Sigmoid colon (tissue), 7 donors: ENCODE measurements around the gene NT5C1B. TPM values are rescaled to one million over a fixed set of nuclear protein-coding genes. Genes with fewer than 3 reads are reported as not detected.

Source experiments
- DNase-seq: peaks from one replicate; pipeline ENCODE4 v3.0.0-alpha.2; 2019
- H3K27ac ChIP-seq, 4 donors: fragments of 200-600 bp; sonication (generic); one replicate each; pipeline ENCODE4 v1.5.1; 2016 to 2019; ENCODE audit warnings: mild to moderate bottlenecking in 1 of 4
- H3K27me3 ChIP-seq, 3 donors: fragments of 200-600 bp; sonication (generic); one replicate each; pipeline ENCODE4 v1.5.1; 2019; ENCODE audit warnings: mild to moderate bottlenecking in 1 of 3
- H3K36me3 ChIP-seq, 4 donors: fragments of 200-600 bp; sonication (generic); one replicate each; pipeline ENCODE4 v1.5.1; 2016 to 2019
- H3K4me1 ChIP-seq, 4 donors: fragments of 200-600 bp; sonication (generic); one replicate each; pipeline ENCODE4 v1.5.1; 2017 to 2019
- H3K4me3 ChIP-seq, 4 donors: fragments of 200-600 bp; sonication (generic); one replicate each; pipeline ENCODE4 v1.5.1; 2017 to 2019; ENCODE audit warnings: mild to moderate bottlenecking in 2 of 4, moderate library complexity in 1 of 4
- H3K9me3 ChIP-seq, 4 donors: fragments of 200-600 bp in 3 of 4; sonication (generic) in 3 of 4; one replicate each; pipeline versions ENCODE4 v1.5.1 to v1.6.1; 2013 to 2019
- EP300 ChIP-seq, 4 donors: sonication (generic); formaldehyde crosslinking; IDR thresholded peaks; one replicate each; pipeline ENCODE4 v1.6.1; 2017; ENCODE audit warnings: antibody characterized with exemption in 4 of 4
- POLR2A ChIP-seq, 2 donors: fragments of 450-650 bp; IDR thresholded peaks; one replicate each; pipeline ENCODE4 v1.6.1; 2016; ENCODE audit warnings: antibody characterized with exemption in 2 of 2, mild to moderate bottlenecking in 2 of 2, moderate library complexity in 2 of 2
- POLR2AphosphoS5 ChIP-seq, 4 donors: sonication (generic); formaldehyde crosslinking; IDR thresholded peaks; one replicate each; pipeline ENCODE4 v1.6.1; 2017; ENCODE audit warnings: antibody characterized with exemption in 4 of 4
- WGBS, 2 donors: extraction: QIAGEN DNeasy Blood & Tissue Kit; methylation state at CpG; one replicate each; pipeline ENCODE4 v1.1.7; 2013; 5-methylcytosine and 5-hydroxymethylcytosine counted together
- intact Hi-C: fragments of 100-400 bp; cut with DNase I; formaldehyde crosslinking; loops from one replicate; pipeline ENCODE4 v1.15.1; 2023
- polyA plus RNA-seq, 3 donors: library from polyadenylated mRNA; stranded (reverse); fragments of 200-250 nt; gene quantifications; one replicate each; pipeline ENCODE4 v1.2.3, GENCODE V29; 2013
- total RNA-seq, 4 donors: library from RNA; depleted of rRNA; stranded (reverse); fragments of >200 nt; gene quantifications; one replicate each; pipeline ENCODE4 v1.1.0, GENCODE V29; 2016
- TF ChIP-seq, protein P1 (sequence below), 4 experiments: fragments of 450-650 bp in 3 of 4; fragments of 200-600 bp in 1 of 4; IDR thresholded peaks; one replicate each; pipeline ENCODE4 v1.5.1; 2016 to 2019; ENCODE audit warnings: antibody characterized with exemption in 4 of 4, mild to moderate bottlenecking in 3 of 4, moderate library complexity in 2 of 4
- donor health status: healthy with polysubstance abuse.
- donor health status: Bipolar disorder and iron deficiency.
- donor health status: healthy.

Gene NT5C1B
- total and polyA plus RNA-seq, 7 donors, result not detected

DNA sequence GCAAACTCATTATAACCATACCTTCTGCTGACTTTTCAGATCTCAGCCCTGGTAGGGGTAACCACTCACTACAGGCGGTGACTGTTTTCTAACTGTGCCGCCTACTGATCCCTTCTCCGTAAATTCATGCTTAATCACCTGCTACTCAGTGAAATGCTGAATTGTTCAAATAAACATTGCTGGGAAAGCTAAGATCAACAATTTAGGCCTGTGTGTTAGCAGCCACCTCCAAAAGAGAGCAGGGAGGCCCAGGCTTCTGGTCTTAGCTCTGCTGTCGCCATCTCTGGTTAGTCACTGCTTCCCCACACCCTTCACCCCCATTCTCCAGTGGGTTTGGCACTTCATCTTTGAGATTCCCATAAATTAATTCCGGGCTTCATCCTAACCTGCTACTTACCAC is 21.8 kb upstream of the NT5C1B start:
- no peak overlapping the region for H3K4me3 ChIP-seq
- peak overlapping the region in 1 of 4 donors; percentile 59 for H3K27ac ChIP-seq
- intact Hi-C loops, result no loop called here
- no peaks in the 10 kb centered on the region for H3K36me3 ChIP-seq
- WGBS, 2 donors, result 93% methylated on average over 5 of the region's 5 CpGs
- TF ChIP-seq EP300 (IDR thresholded peaks at IDR 0.05), result no peak
- TF ChIP-seq, protein P1, sequence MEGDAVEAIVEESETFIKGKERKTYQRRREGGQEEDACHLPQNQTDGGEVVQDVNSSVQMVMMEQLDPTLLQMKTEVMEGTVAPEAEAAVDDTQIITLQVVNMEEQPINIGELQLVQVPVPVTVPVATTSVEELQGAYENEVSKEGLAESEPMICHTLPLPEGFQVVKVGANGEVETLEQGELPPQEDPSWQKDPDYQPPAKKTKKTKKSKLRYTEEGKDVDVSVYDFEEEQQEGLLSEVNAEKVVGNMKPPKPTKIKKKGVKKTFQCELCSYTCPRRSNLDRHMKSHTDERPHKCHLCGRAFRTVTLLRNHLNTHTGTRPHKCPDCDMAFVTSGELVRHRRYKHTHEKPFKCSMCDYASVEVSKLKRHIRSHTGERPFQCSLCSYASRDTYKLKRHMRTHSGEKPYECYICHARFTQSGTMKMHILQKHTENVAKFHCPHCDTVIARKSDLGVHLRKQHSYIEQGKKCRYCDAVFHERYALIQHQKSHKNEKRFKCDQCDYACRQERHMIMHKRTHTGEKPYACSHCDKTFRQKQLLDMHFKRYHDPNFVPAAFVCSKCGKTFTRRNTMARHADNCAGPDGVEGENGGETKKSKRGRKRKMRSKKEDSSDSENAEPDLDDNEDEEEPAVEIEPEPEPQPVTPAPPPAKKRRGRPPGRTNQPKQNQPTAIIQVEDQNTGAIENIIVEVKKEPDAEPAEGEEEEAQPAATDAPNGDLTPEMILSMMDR (IDR thresholded peaks at IDR 0.05), result no peak
- no peak for TF ChIP-seq POLR2AphosphoS5 (IDR thresholded peaks at IDR 0.05)
- TF ChIP-seq POLR2A (IDR thresholded peaks at IDR 0.05), result no peak
- no peaks in the 10 kb centered on the region for H3K9me3 ChIP-seq
- no peaks in the 10 kb centered on the region for H3K27me3 ChIP-seq
- no peaks in the 10 kb centered on the region for H3K4me1 ChIP-seq
- DNase-seq, result no peak

DNA sequence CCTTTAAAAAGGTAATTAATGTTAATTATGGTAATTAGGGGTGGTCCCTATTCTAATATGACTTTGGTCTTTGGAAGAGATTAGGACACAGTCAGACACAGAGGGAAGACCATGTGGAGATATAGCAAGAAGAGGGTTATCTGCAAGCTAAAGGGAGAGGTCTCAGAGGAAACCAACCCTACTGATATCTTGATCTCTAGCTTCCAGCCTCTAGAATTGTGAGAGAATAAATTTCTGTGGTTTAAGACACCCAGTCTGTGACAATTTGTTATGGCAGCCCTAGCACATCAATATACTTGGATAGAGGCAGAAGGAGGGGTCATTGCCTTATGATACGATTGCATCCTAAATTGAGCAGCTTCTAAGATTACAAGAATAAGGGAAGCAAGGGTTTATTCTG is 21.3 kb upstream of the NT5C1B start:
- Histone ChIP-seq H3K4me1 (no peaks in the 10 kb centered on the region), H3K4me3 (no peak overlapping the region), H3K36me3 (no peaks in the 10 kb centered on the region), H3K27ac (peak overlapping the region in 1 of 4 donors; percentile 59), H3K27me3 (no peaks in the 10 kb centered on the region), H3K9me3 (no peaks in the 10 kb centered on the region)
- 95 to 97% methylated on average over 1 of the region's 1 CpG for WGBS, 2 donors
- intact Hi-C loops, result no loop called here
- TF ChIP-seq POLR2A (IDR thresholded peaks at IDR 0.05) (no peak), POLR2AphosphoS5 (IDR thresholded peaks at IDR 0.05) (no peak), EP300 (IDR thresholded peaks at IDR 0.05) (no peak)
- TF ChIP-seq, protein P1 (IDR thresholded peaks at IDR 0.05), result no peak
- no peak for DNase-seq

DNA sequence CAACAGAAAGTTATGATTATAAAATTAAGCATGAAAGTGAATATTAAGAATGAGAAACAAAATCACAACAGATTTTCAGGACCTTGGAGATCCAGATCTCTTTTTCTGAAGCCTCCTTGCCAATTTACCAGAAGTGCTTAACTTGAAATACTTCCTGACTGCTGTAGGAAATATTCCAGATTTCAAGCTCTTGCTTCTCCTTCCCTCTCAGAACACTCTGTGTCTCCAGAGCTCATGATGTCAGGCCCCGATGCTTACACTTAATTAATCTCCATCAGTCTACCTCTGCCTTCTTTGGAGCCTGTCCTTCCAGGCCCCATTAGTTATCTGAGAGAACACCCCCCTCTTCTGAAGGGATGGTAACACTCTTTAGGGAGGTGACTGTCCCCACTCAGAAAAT is 20.7 kb upstream of the NT5C1B start:
- no peak for TF ChIP-seq POLR2AphosphoS5 (IDR thresholded peaks at IDR 0.05)
- TF ChIP-seq POLR2A (IDR thresholded peaks at IDR 0.05), result no peak
- TF ChIP-seq EP300 (IDR thresholded peaks at IDR 0.05), result no peak
- TF ChIP-seq, protein P1 (IDR thresholded peaks at IDR 0.05), result no peak
- Histone ChIP-seq H3K4me1 (peaks cover 0 to 2% (median 1%) of the 10 kb centered on the region in 4 donors), H3K27me3 (no peaks in the 10 kb centered on the region), H3K9me3 (no peaks in the 10 kb centered on the region), H3K4me3 (no peak overlapping the region), H3K27ac (peak overlapping the region in 1 of 4 donors; percentile 59), H3K36me3 (no peaks in the 10 kb centered on the region)
- 80 to 90% methylated on average over 1 of the region's 1 CpG for WGBS, 2 donors
- intact Hi-C loops, result no loop called here
- DNase-seq, result no peak

- peaks cover 0 to 12% (median 10%) of the 10 kb centered on the region in 4 donors for H3K4me1 ChIP-seq
- no peaks in the 10 kb centered on the region for H3K27me3 ChIP-seq
- no peak for TF ChIP-seq POLR2A (IDR thresholded peaks at IDR 0.05)
- no peak for TF ChIP-seq POLR2AphosphoS5 (IDR thresholded peaks at IDR 0.05)
- TF ChIP-seq, protein P1 (IDR thresholded peaks at IDR 0.05), result no peak
- no peak for TF ChIP-seq EP300 (IDR thresholded peaks at IDR 0.05)
- DNase-seq, result no peak
- no peak overlapping the region for H3K4me3 ChIP-seq
- H3K9me3 ChIP-seq, result no peaks in the 10 kb centered on the region
- intact Hi-C loops, result no loop called here
- H3K27ac ChIP-seq, result no peak overlapping the region
- H3K36me3 ChIP-seq, result no peaks in the 10 kb centered on the region
Measured at GRCh38 chr2:18605115-18605514, 15.7 kb upstream of the NT5C1B start.

- DNase-seq, result no peak
- Histone ChIP-seq H3K36me3 (no peaks in the 10 kb centered on the region), H3K27me3 (no peaks in the 10 kb centered on the region), H3K4me3 (no peak overlapping the region), H3K9me3 (no peaks in the 10 kb centered on the region), H3K4me1 (peaks cover 0 to 12% (median 10%) of the 10 kb centered on the region in 4 donors), H3K27ac (no peak overlapping the region)
- 65 to 82% methylated on average over 2 of the region's 2 CpGs for WGBS, 2 donors
- TF ChIP-seq EP300 (IDR thresholded peaks at IDR 0.05), result no peak
- intact Hi-C loops, result no loop called here
Measured at GRCh38 chr2:18604531-18604885, 15.1 kb upstream of the NT5C1B start.
